ENCODE data around the gene PJA2. TPM values are rescaled to one million over a fixed set of nuclear protein-coding genes. Genes with fewer than 3 reads are reported as not detected.
A peak's percentile ranks its signal among the peaks of the same experiment; 100 is the strongest.

The PJA2 gene
- total and polyA plus RNA-seq, 2 donors from 2014 or later, result 30.3 to 103 TPM

GRCh38 chr5:109351988-109352864, 57.5 kb downstream of the PJA2 start:
- no peak for TF ChIP-seq CTCF (IDR thresholded peaks at IDR 0.05; ENCODE audit: borderline replicate concordance, extremely low read depth, insufficient read depth)
- peak in 1 of 5 donors; percentile 67 for DNase-seq
- no peaks in the 10 kb centered on the region for H3K27me3 ChIP-seq (ENCODE audit: control insufficient read depth, insufficient read depth, low read length)
- H3K27ac ChIP-seq (ENCODE audit: low read depth in 2 of 2, low read length in 2 of 2), result no peak overlapping the region
- no peak overlapping the region for H3K9ac ChIP-seq (ENCODE audit: low read length in 3 of 3)
- peaks cover 0 to 2% (median 0%) of the 10 kb centered on the region in 3 donors for H3K4me1 ChIP-seq (ENCODE audit: control insufficient read depth in 2 of 3, insufficient read depth in 2 of 3, low read depth in 1 of 3, low read length in 3 of 3)
- no peaks in the 10 kb centered on the region for H3K9me3 ChIP-seq (ENCODE audit: control insufficient read depth in 2 of 3, insufficient read depth in 1 of 3, low read length in 3 of 3)
- peaks cover 0 to 8% (median 6%) of the 10 kb centered on the region in 3 donors for H3K36me3 ChIP-seq (ENCODE audit: control insufficient read depth in 2 of 3, insufficient read depth in 3 of 3, low read length in 3 of 3)
- intact Hi-C loops (cut with DNase I), result no loop called here
- H3K4me3 ChIP-seq (ENCODE audit: low read length in 3 of 3), result no peak overlapping the region
- no peak for FAIRE-seq

GRCh38 chr5:109350537-109351270, 59.1 kb downstream of the PJA2 start:
- no peak for TF ChIP-seq CTCF (IDR thresholded peaks at IDR 0.05; ENCODE audit: borderline replicate concordance, extremely low read depth, insufficient read depth)
- H3K36me3 ChIP-seq (ENCODE audit: control insufficient read depth in 2 of 3, insufficient read depth in 3 of 3, low read length in 3 of 3), result peaks cover 2 to 8% (median 6%) of the 10 kb centered on the region in 3 donors
- intact Hi-C loops (cut with DNase I), result no loop called here
- no peaks in the 10 kb centered on the region for H3K27me3 ChIP-seq (ENCODE audit: control insufficient read depth, insufficient read depth, low read length)
- FAIRE-seq (no peak), DNase-seq (no peak)
- no peak overlapping the region for H3K27ac ChIP-seq (ENCODE audit: low read depth in 2 of 2, low read length in 2 of 2)
- no peaks in the 10 kb centered on the region for H3K9me3 ChIP-seq (ENCODE audit: control insufficient read depth in 2 of 3, insufficient read depth in 1 of 3, low read length in 3 of 3)
- H3K9ac ChIP-seq (ENCODE audit: low read length in 3 of 3), result no peak overlapping the region
- H3K4me1 ChIP-seq (ENCODE audit: control insufficient read depth in 2 of 3, insufficient read depth in 2 of 3, low read depth in 1 of 3, low read length in 3 of 3), result peaks cover 0 to 2% (median 0%) of the 10 kb centered on the region in 3 donors
- no peak overlapping the region for H3K4me3 ChIP-seq (ENCODE audit: low read length in 3 of 3)

DNA sequence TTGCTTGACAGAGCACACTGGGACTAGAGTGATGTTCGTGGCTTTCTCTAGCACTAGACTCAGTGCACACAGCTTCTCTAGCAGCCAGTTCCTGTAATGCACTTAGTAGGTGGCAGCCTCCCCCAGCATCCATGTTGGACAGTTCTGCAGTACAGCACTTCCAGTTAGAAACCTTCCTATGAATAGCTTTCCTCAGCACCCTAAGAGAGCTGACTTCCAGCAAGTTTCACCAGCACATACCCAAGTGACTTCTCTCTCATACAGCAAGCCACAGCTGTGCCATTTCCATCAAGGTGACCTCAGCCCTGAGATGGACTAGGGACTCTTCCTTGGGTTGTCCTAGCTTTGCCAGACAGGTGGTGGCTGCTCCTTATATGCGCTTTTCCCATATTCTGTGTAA, 60.4 kb downstream of the PJA2 start:
- peaks cover 0 to 2% (median 0%) of the 10 kb centered on the region in 3 donors for H3K4me1 ChIP-seq (ENCODE audit: control insufficient read depth in 2 of 3, insufficient read depth in 2 of 3, low read depth in 1 of 3, low read length in 3 of 3)
- no peaks in the 10 kb centered on the region for H3K27me3 ChIP-seq (ENCODE audit: control insufficient read depth, insufficient read depth, low read length)
- H3K27ac ChIP-seq (ENCODE audit: low read depth in 2 of 2, low read length in 2 of 2), result no peak overlapping the region
- FAIRE-seq (no peak), DNase-seq (no peak)
- H3K4me3 ChIP-seq (ENCODE audit: low read length in 3 of 3), result no peak overlapping the region
- peaks cover 3 to 9% (median 4%) of the 10 kb centered on the region in 3 donors for H3K36me3 ChIP-seq (ENCODE audit: control insufficient read depth in 2 of 3, insufficient read depth in 3 of 3, low read length in 3 of 3)
- H3K9me3 ChIP-seq (ENCODE audit: control insufficient read depth in 2 of 3, insufficient read depth in 1 of 3, low read length in 3 of 3), result no peaks in the 10 kb centered on the region
- intact Hi-C loops (cut with DNase I), result no loop called here
- H3K9ac ChIP-seq (ENCODE audit: low read length in 3 of 3), result no peak overlapping the region
- no peak for TF ChIP-seq CTCF (IDR thresholded peaks at IDR 0.05; ENCODE audit: borderline replicate concordance, extremely low read depth, insufficient read depth)

Measured in kidney (tissue), 14 donors.